Measurements from ENCODE around the gene KLRC4. TPM values are rescaled to one million over a fixed set of nuclear protein-coding genes. Genes with fewer than 3 reads are reported as not detected.

KLRC4 gene
- total RNA-seq, 1 experiment from 2014 or later: 2.1 TPM

GRCh38 chr12:10366875-10367274, 42.7 kb downstream of the KLRC4 start (continued):
- TF ChIP-seq TCF7L2 (IDR thresholded peaks at IDR 0.05; ENCODE audit: borderline replicate concordance, extremely low read depth, insufficient read depth, insufficient read length): no peak
- no peak for TF ChIP-seq CBX3 (IDR thresholded peaks at IDR 0.05; ENCODE audit: low read depth)

- peak overlapping the region; percentile 65 for H3K9ac ChIP-seq (ENCODE audit: low read length)
- intact Hi-C loops (cut with micrococcal nuclease): no loop called here
- ChIA-PET CTCF (interaction anchor here (0.9 to 3.1 kb wide), 7 partner anchors 27 to 384 kb away, joined by 3 to 29 read pairs (median 6); no protein-coding TSS in a partner anchor), RAD21 (ENCODE audit: low non-redundant PET in 1 of 2, low total read pairs in 2 of 2, uncharacterized antibody in 2 of 2, unreplicated experiment in 2 of 2) (interaction anchor here in 1 of 2 experiments (0.6 kb wide), 1 partner anchor 23 kb away, joined by 5 read pairs; no protein-coding TSS in a partner anchor), POLR2A (interaction anchor here (0.6 to 1.5 kb wide), 3 partner anchors 8 to 182 kb away, joined by 3 to 4 read pairs (median 3); no protein-coding TSS in a partner anchor)
- H3K9me2 ChIP-seq (ENCODE audit: insufficient read depth): no peaks in the 10 kb centered on the region
- peak overlapping the region; percentile 90 for H3K4me2 ChIP-seq (ENCODE audit: low read length)
- H3K4me1 ChIP-seq (ENCODE audit: control insufficient read depth in 1 of 2, insufficient read depth in 2 of 2, low read length in 2 of 2): peaks cover 35 to 53% of the 10 kb centered on the region in 2 experiments; a peak in 3 of 4 replicates
- TF ChIP-seq ZNF274 (IDR thresholded peaks at IDR 0.05; ENCODE audit: low read depth, low read length) (no peak), SP1 (IDR thresholded peaks at IDR 0.05; ENCODE audit: low read depth) (0 out of 2 replicates have a peak, but pooled peaks have one; percentile 1), YY1 (IDR thresholded peaks at IDR 0.05; ENCODE audit: extremely low read depth, insufficient replicate concordance, low read depth, low read length) (no peak), EZH2phosphoT487 (IDR thresholded peaks at IDR 0.05; ENCODE audit: borderline replicate concordance) (no peak)
- TF ChIP-seq, protein P1, sequence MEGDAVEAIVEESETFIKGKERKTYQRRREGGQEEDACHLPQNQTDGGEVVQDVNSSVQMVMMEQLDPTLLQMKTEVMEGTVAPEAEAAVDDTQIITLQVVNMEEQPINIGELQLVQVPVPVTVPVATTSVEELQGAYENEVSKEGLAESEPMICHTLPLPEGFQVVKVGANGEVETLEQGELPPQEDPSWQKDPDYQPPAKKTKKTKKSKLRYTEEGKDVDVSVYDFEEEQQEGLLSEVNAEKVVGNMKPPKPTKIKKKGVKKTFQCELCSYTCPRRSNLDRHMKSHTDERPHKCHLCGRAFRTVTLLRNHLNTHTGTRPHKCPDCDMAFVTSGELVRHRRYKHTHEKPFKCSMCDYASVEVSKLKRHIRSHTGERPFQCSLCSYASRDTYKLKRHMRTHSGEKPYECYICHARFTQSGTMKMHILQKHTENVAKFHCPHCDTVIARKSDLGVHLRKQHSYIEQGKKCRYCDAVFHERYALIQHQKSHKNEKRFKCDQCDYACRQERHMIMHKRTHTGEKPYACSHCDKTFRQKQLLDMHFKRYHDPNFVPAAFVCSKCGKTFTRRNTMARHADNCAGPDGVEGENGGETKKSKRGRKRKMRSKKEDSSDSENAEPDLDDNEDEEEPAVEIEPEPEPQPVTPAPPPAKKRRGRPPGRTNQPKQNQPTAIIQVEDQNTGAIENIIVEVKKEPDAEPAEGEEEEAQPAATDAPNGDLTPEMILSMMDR (IDR thresholded peaks at IDR 0.05 in 2 of 3, conservative IDR thresholded peaks at IDR 0.05 in 1 of 3; ENCODE audit: borderline replicate concordance in 1 of 3, insufficient read depth in 1 of 3, low read depth in 2 of 3, low read length in 2 of 3): peak in 2 of 3 experiments; percentile 44 to 50; a peak in 4 of 6 replicates
- no peaks in the 10 kb centered on the region for H3K27me3 ChIP-seq (ENCODE audit: insufficient read depth, low read length)
- H4K20me1 ChIP-seq (ENCODE audit: insufficient read depth): no peaks in the 10 kb centered on the region
- peak overlapping the region; percentile 71 to 74 for H3K4me3 ChIP-seq (replicated peaks in 1 of 2; ENCODE audit: low read depth in 1 of 2, low read length in 2 of 2)
- DNase-seq (ENCODE audit: low read depth, low spot score) (peak; percentile 26), ATAC-seq (peak; percentile 28)
- peaks cover 0 to 7% of the 10 kb centered on the region in 2 experiments; a peak in 2 of 4 replicates for H3K9me3 ChIP-seq (ENCODE audit: control insufficient read depth in 1 of 2, insufficient read depth in 1 of 2, low read depth in 1 of 2, low read length in 2 of 2)
- H3K79me2 ChIP-seq (ENCODE audit: insufficient read depth, low read length): no peaks in the 10 kb centered on the region
- peak overlapping the region; percentile 67 for H2AFZ ChIP-seq (ENCODE audit: low read depth, low read length, poor library complexity, severe bottlenecking)
- no peaks in the 10 kb centered on the region for H3K36me3 ChIP-seq (ENCODE audit: control insufficient read depth in 1 of 2, insufficient read depth in 2 of 2, low read length in 2 of 2)
- H3K27ac ChIP-seq (ENCODE audit: low read depth, low read length): peak overlapping the region; percentile 89
- no TSS peak for BruUV-seq (replicated peaks)
Observed at GRCh38 chr12:10365696-10366405, 43.7 kb downstream of the KLRC4 start.

Data from HCT116 (cell line).